Panc1 (cell line): ENCODE data around the gene DYNC2LI1. TPM values are rescaled to one million over a fixed set of nuclear protein-coding genes. Genes with fewer than 3 reads are reported as not detected.

Experiments used
- ATAC-seq: fragments of 200-7000 bp; cut with Tn5 transposase; 2 replicates; pipeline ENCODE4 v1.9.1; 2020; ENCODE audit warnings: mild to moderate bottlenecking, moderate library complexity
- BruUV-seq: library from RNA; stranded (reverse); fragments of 400-500 nt; replicated peaks from 2 replicates; lab custom pipeline; 2021; lab: Mats Ljungman, UMichigan
- CTCF ChIA-PET: fragments of 300-600 bp; sonication (Branson Sonifier 250); formaldehyde crosslinking; loops from one replicate; lab custom pipeline; 2022; ENCODE audit warnings: antibody characterized with exemption; lab: Charles Lee
- POLR2A ChIA-PET: fragments of 300-600 bp; sonication (Branson Sonifier 250); formaldehyde crosslinking; loops from one replicate; lab custom pipeline; 2022; ENCODE audit warnings: antibody characterized with exemption; lab: Charles Lee
- DNase-seq: peaks from one replicate; pipeline ENCODE4 v3.0.0-alpha.2; 2010; ENCODE audit warnings: low read depth, low spot score
- H3K27ac ChIP-seq: 2 replicates; pipeline ENCODE4 v1.5.1; 2011; ENCODE audit warnings: mild to moderate bottlenecking, low read length, inconsistent platforms
- H3K27me3 ChIP-seq: fragments of 200-500 bp; sonication (Bioruptor generic); 2 replicates; pipeline ENCODE4 v1.6.0; 2014; ENCODE audit warnings: low read length, inconsistent platforms; ENCODE audit not compliant: control insufficient read depth, insufficient read depth
- H3K36me3 ChIP-seq: fragments of 200-500 bp; sonication (Bioruptor generic); 2 replicates; pipeline ENCODE4 v1.5.1; 2014; ENCODE audit warnings: inconsistent platforms, mild to moderate bottlenecking, low read length, moderate library complexity; ENCODE audit not compliant: control insufficient read depth, insufficient read depth
- H3K4me1 ChIP-seq: 2 replicates; pipeline ENCODE4 v1.5.1; 2011; ENCODE audit warnings: inconsistent platforms, mild to moderate bottlenecking, low read length, moderate library complexity; ENCODE audit not compliant: control insufficient read depth, insufficient read depth
- H3K4me3 ChIP-seq, 2 experiments: 2 replicates each; pipeline ENCODE4 v1.5.1; 2011 to 2012; ENCODE audit warnings: low read depth in 2 of 2, low read length in 2 of 2, mild to moderate bottlenecking in 2 of 2, inconsistent platforms in 1 of 2, moderate library complexity in 1 of 2
- H3K9me3 ChIP-seq: fragments of 200-500 bp; sonication (Bioruptor generic); 2 replicates; pipeline ENCODE4 v1.5.1; 2014; ENCODE audit warnings: low read depth, mild to moderate bottlenecking, inconsistent platforms, low read length, moderate library complexity; ENCODE audit not compliant: control insufficient read depth, insufficient read depth
- POLR2AphosphoS5 ChIP-seq: IDR thresholded peaks from 2 replicates; pipeline ENCODE4 v1.6.1; 2012; ENCODE audit warnings: mild to moderate bottlenecking, low read depth, low read length, moderate library complexity
- SIN3A ChIP-seq: IDR thresholded peaks from 2 replicates; pipeline ENCODE4 v1.6.1; 2012; ENCODE audit warnings: low read depth, mild to moderate bottlenecking, low read length, moderate library complexity, borderline replicate concordance; ENCODE audit not compliant: insufficient read depth
- TCF7L2 ChIP-seq: IDR thresholded peaks from 2 replicates; pipeline ENCODE4 v1.6.1; 2011; ENCODE audit warnings: mild to moderate bottlenecking, low read depth, low read length, inconsistent platforms
- in situ Hi-C: cut with HindIII; loops from 2 replicates; pipeline ENCODE4 v1.10.0; 2016; ENCODE audit warnings: low sequenced_read_pairs, low pct_unique_long_range_greater_than_20kb
- intact Hi-C: fragments of 100-400 bp; cut with micrococcal nuclease; formaldehyde crosslinking; loops from one replicate; pipeline ENCODE4 v1.10.0; 2022; ENCODE audit not compliant: unreplicated experiment
- total RNA-seq: library from RNA; stranded (reverse); gene quantifications from one replicate; pipeline ENCODE4 v1.2.1, GENCODE V29; 2021; ENCODE audit not compliant: unreplicated experiment
- TF ChIP-seq, protein P1 (sequence below): fragments of 450-650 bp; IDR thresholded peaks from 2 replicates; pipeline ENCODE4 v1.5.1; 2017; ENCODE audit warnings: mild to moderate bottlenecking
- TF ChIP-seq, protein P2 (sequence below), 2 experiments: IDR thresholded peaks; 2 replicates each; pipeline ENCODE4 v1.6.1; 2011 to 2012; ENCODE audit warnings: low read depth in 2 of 2, control low read depth in 1 of 2, low read length in 1 of 2, mild to moderate bottlenecking in 1 of 2, moderate library complexity in 1 of 2; ENCODE audit not compliant: insufficient read depth in 1 of 2

DYNC2LI1 gene
- total RNA-seq, 1 experiment from 2014 or later = 8.5 TPM

DNA sequence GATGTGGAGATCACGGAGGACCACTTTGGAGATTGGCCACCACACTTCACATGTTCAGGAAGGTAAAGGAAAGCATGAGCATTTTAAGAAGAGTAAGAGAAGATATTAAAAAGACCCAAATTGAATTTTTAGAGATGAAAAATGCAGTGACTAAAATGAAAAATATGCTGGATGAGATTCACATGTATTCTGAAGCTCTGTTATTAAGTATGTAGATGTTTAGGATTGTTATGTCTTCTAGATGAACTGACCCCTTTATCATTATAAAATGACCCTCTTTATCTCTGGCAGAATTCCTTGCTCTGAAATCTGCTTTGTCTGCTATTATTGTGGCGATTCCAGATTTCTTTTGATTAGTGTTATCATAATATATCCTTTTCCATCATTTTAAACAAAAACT lies 36.0 kb upstream of the DYNC2LI1 start:
- ATAC-seq (no peak), DNase-seq (no peak)
- BruUV-seq = no TSS peak
- ChIA-PET CTCF (no interaction called here), POLR2A (no interaction called here)
- H3K4me3 ChIP-seq = no peak overlapping the region
- no peaks in the 10 kb centered on the region for H3K9me3 ChIP-seq
- in situ Hi-C loops (no loop called here), intact Hi-C loops (no loop called here)
- TF ChIP-seq TCF7L2 = no peak
- no peak for TF ChIP-seq SIN3A
- no peak for TF ChIP-seq POLR2AphosphoS5
- TF ChIP-seq, protein P1, sequence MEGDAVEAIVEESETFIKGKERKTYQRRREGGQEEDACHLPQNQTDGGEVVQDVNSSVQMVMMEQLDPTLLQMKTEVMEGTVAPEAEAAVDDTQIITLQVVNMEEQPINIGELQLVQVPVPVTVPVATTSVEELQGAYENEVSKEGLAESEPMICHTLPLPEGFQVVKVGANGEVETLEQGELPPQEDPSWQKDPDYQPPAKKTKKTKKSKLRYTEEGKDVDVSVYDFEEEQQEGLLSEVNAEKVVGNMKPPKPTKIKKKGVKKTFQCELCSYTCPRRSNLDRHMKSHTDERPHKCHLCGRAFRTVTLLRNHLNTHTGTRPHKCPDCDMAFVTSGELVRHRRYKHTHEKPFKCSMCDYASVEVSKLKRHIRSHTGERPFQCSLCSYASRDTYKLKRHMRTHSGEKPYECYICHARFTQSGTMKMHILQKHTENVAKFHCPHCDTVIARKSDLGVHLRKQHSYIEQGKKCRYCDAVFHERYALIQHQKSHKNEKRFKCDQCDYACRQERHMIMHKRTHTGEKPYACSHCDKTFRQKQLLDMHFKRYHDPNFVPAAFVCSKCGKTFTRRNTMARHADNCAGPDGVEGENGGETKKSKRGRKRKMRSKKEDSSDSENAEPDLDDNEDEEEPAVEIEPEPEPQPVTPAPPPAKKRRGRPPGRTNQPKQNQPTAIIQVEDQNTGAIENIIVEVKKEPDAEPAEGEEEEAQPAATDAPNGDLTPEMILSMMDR = no peak
- peaks cover 11% of the 10 kb centered on the region; the same call in 1 of the 2 replicates for H3K4me1 ChIP-seq
- H3K27ac ChIP-seq = no peak overlapping the region
- H3K27me3 ChIP-seq = no peaks in the 10 kb centered on the region
- H3K36me3 ChIP-seq = no peaks in the 10 kb centered on the region; the same call in none of the 2 replicates

DNA sequence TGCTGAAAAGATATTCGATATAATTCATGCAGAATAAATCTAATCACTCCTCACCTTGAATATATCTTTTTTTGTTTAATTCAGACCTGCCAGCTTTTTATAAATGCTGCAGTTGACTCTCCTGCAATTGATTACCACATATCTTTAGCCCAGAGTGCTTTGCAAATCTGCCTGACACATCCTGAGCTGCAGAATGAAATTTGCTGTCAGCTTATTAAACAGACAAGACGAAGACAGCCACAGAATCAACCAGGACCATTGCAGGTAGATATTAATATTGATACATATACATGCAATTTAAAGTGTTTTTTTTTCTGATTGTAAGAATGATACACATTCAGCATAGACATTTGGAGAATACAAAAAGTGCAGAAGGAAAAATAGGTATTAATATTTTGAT lies 35.6 kb upstream of the DYNC2LI1 start:
- Histone ChIP-seq H3K36me3 (no peaks in the 10 kb centered on the region; the same call in none of the 2 replicates), H3K27ac (no peak overlapping the region), H3K9me3 (no peaks in the 10 kb centered on the region), H3K27me3 (no peaks in the 10 kb centered on the region), H3K4me1 (peaks cover 11% of the 10 kb centered on the region; the same call in 1 of the 2 replicates), H3K4me3 (no peak overlapping the region)
- DNase-seq (no peak), ATAC-seq (no peak)
- TF ChIP-seq, protein P2, sequence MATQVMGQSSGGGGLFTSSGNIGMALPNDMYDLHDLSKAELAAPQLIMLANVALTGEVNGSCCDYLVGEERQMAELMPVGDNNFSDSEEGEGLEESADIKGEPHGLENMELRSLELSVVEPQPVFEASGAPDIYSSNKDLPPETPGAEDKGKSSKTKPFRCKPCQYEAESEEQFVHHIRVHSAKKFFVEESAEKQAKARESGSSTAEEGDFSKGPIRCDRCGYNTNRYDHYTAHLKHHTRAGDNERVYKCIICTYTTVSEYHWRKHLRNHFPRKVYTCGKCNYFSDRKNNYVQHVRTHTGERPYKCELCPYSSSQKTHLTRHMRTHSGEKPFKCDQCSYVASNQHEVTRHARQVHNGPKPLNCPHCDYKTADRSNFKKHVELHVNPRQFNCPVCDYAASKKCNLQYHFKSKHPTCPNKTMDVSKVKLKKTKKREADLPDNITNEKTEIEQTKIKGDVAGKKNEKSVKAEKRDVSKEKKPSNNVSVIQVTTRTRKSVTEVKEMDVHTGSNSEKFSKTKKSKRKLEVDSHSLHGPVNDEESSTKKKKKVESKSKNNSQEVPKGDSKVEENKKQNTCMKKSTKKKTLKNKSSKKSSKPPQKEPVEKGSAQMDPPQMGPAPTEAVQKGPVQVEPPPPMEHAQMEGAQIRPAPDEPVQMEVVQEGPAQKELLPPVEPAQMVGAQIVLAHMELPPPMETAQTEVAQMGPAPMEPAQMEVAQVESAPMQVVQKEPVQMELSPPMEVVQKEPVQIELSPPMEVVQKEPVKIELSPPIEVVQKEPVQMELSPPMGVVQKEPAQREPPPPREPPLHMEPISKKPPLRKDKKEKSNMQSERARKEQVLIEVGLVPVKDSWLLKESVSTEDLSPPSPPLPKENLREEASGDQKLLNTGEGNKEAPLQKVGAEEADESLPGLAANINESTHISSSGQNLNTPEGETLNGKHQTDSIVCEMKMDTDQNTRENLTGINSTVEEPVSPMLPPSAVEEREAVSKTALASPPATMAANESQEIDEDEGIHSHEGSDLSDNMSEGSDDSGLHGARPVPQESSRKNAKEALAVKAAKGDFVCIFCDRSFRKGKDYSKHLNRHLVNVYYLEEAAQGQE (IDR thresholded peaks at IDR 0.05; ENCODE audit: insufficient read depth in 1 of 2, low read depth in 2 of 2, low read length in 1 of 2) = no peak
- TF ChIP-seq SIN3A (no peak), TCF7L2 (no peak), POLR2AphosphoS5 (no peak)
- TF ChIP-seq, protein P1 = no peak
- ChIA-PET POLR2A (no interaction called here), CTCF (no interaction called here)
- intact Hi-C loops = no loop called here
- BruUV-seq = no TSS peak
- in situ Hi-C loops = no loop called here
